ENCODE results near the gene SLC22A7.
"Not testable (repeated sequence)": the region's sequence is repeated elsewhere in the genome, so short reads cannot be mapped to it uniquely, and the experiment has no call there.

- not testable (repeated sequence) for TF ChIP-seq POLR2AphosphoS5 (IDR thresholded peaks at IDR 0.05)
- TF ChIP-seq, protein P1, sequence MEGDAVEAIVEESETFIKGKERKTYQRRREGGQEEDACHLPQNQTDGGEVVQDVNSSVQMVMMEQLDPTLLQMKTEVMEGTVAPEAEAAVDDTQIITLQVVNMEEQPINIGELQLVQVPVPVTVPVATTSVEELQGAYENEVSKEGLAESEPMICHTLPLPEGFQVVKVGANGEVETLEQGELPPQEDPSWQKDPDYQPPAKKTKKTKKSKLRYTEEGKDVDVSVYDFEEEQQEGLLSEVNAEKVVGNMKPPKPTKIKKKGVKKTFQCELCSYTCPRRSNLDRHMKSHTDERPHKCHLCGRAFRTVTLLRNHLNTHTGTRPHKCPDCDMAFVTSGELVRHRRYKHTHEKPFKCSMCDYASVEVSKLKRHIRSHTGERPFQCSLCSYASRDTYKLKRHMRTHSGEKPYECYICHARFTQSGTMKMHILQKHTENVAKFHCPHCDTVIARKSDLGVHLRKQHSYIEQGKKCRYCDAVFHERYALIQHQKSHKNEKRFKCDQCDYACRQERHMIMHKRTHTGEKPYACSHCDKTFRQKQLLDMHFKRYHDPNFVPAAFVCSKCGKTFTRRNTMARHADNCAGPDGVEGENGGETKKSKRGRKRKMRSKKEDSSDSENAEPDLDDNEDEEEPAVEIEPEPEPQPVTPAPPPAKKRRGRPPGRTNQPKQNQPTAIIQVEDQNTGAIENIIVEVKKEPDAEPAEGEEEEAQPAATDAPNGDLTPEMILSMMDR (IDR thresholded peaks at IDR 0.05): not testable (repeated sequence)
Measured at GRCh38 chr6:43346243-43346642, 48.2 kb downstream of the SLC22A7 start.

Data from sigmoid colon (tissue), 4 donors.